ENCODE data around the gene TAF4.
"Not testable (repeated sequence)": the region's sequence is repeated elsewhere in the genome, so short reads cannot be mapped to it uniquely, and the experiment has no call there.

The TAF4 gene

DNA sequence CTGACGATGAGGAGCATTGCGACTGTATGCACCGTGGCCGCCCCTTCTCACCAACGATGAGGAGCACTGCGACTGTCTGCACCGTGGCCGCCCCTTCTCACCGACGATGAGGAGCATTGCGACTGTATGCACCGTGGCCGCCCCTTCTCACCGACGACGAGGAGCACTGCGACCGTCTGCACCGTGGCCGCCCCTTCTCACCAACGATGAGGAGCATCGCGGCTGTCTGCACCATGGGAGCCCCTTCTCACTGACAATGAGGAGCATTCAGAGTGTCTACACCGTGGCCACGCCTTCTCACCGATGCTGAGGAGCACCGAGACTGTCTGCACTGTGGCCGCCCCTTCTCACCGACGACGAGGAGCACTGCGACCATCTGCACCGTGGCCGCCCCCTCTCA is 120.7 kb downstream of the TAF4 start:
- H3K79me2 ChIP-seq (ENCODE audit: insufficient read depth, low read length); H3K4me3 ChIP-seq (ENCODE audit: insufficient read depth, low read length, poor library complexity, severe bottlenecking); H3K27ac ChIP-seq (ENCODE audit: low read depth, low read length); H3K27me3 ChIP-seq (ENCODE audit: low read length); H3K36me3 ChIP-seq (ENCODE audit: low read length); H4K20me1 ChIP-seq (ENCODE audit: low read depth, low read length); H3K9me2 ChIP-seq (replicated peaks; ENCODE audit: insufficient read depth, low read length); H3F3A ChIP-seq (ENCODE audit: insufficient read depth); H3K9me3 ChIP-seq (ENCODE audit: insufficient read depth, low read length); H2AFZ ChIP-seq (ENCODE audit: low read depth, low read length, severe bottlenecking); H3K4me2 ChIP-seq (ENCODE audit: low read depth, low read length, poor library complexity, severe bottlenecking); H3K9ac ChIP-seq (ENCODE audit: low read length): not testable (repeated sequence)

DNA sequence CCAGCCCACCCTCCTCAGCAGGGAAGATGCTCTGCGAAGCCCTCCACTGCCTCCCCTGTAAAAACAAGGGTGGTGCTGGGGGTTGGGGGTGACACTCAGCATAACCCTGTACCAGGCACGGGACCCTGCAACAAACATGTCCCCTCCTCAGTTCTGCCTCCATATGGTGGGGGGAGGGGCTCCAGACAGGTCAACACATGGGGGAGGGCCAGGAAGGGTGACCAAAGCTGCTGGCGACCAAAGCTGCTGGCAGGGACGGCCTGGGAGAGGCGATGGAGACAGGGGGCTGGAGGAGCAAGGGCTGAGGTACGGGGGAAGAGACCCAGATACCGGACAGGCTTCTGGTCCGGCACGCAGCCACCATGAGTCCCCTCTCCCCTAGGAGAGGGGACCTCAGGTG is 123.2 kb downstream of the TAF4 start:
- H3K4me2 ChIP-seq (ENCODE audit: low read depth, low read length, poor library complexity, severe bottlenecking): no peak overlapping the region
- H3K9me2 ChIP-seq (replicated peaks; ENCODE audit: insufficient read depth, low read length): no peaks in the 10 kb centered on the region
- H4K20me1 ChIP-seq (ENCODE audit: low read depth, low read length): no peaks in the 10 kb centered on the region
- no peak overlapping the region for H3K9ac ChIP-seq (ENCODE audit: low read length)
- no peaks in the 10 kb centered on the region for H3K9me3 ChIP-seq (ENCODE audit: insufficient read depth, low read length)
- no peak overlapping the region for H3K4me3 ChIP-seq (ENCODE audit: insufficient read depth, low read length, poor library complexity, severe bottlenecking)
- H3K79me2 ChIP-seq (ENCODE audit: insufficient read depth, low read length): no peaks in the 10 kb centered on the region
- H3K27me3 ChIP-seq (ENCODE audit: low read length): no peaks in the 10 kb centered on the region
- H3K36me3 ChIP-seq (ENCODE audit: low read length): no peaks in the 10 kb centered on the region
- H3F3A ChIP-seq (ENCODE audit: insufficient read depth): no peaks in the 10 kb centered on the region
- no peak for TF ChIP-seq EZH2phosphoT487 (conservative IDR thresholded peaks at IDR 0.05; ENCODE audit: low read length)
- TF ChIP-seq, protein P1, sequence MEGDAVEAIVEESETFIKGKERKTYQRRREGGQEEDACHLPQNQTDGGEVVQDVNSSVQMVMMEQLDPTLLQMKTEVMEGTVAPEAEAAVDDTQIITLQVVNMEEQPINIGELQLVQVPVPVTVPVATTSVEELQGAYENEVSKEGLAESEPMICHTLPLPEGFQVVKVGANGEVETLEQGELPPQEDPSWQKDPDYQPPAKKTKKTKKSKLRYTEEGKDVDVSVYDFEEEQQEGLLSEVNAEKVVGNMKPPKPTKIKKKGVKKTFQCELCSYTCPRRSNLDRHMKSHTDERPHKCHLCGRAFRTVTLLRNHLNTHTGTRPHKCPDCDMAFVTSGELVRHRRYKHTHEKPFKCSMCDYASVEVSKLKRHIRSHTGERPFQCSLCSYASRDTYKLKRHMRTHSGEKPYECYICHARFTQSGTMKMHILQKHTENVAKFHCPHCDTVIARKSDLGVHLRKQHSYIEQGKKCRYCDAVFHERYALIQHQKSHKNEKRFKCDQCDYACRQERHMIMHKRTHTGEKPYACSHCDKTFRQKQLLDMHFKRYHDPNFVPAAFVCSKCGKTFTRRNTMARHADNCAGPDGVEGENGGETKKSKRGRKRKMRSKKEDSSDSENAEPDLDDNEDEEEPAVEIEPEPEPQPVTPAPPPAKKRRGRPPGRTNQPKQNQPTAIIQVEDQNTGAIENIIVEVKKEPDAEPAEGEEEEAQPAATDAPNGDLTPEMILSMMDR (IDR thresholded peaks at IDR 0.05; ENCODE audit: insufficient read depth, low read length, poor library complexity, severe bottlenecking): no peak
- H2AFZ ChIP-seq (ENCODE audit: low read depth, low read length, severe bottlenecking): no peak overlapping the region
- no peak overlapping the region for H3K27ac ChIP-seq (ENCODE audit: low read depth, low read length)

- Histone ChIP-seq H3K4me3 (ENCODE audit: insufficient read depth, low read length, poor library complexity, severe bottlenecking) (no peak overlapping the region), H4K20me1 (ENCODE audit: low read depth, low read length) (no peaks in the 10 kb centered on the region), H3K9ac (ENCODE audit: low read length) (no peak overlapping the region), H3K36me3 (ENCODE audit: low read length) (no peaks in the 10 kb centered on the region), H3K27ac (ENCODE audit: low read depth, low read length) (no peak overlapping the region), H3K9me3 (ENCODE audit: insufficient read depth, low read length) (no peaks in the 10 kb centered on the region), H3F3A (ENCODE audit: insufficient read depth) (no peaks in the 10 kb centered on the region), H2AFZ (ENCODE audit: low read depth, low read length, severe bottlenecking) (no peak overlapping the region), H3K27me3 (ENCODE audit: low read length) (no peaks in the 10 kb centered on the region), H3K9me2 (replicated peaks; ENCODE audit: insufficient read depth, low read length) (no peaks in the 10 kb centered on the region), H3K79me2 (ENCODE audit: insufficient read depth, low read length) (no peaks in the 10 kb centered on the region), H3K4me2 (ENCODE audit: low read depth, low read length, poor library complexity, severe bottlenecking) (no peak overlapping the region)
- TF ChIP-seq, protein P1 (IDR thresholded peaks at IDR 0.05; ENCODE audit: insufficient read depth, low read length, poor library complexity, severe bottlenecking): no peak
- TF ChIP-seq EZH2phosphoT487 (conservative IDR thresholded peaks at IDR 0.05; ENCODE audit: low read length): no peak
Measured at GRCh38 chr20:61941721-61942405, 123.8 kb downstream of the TAF4 start.

DNA sequence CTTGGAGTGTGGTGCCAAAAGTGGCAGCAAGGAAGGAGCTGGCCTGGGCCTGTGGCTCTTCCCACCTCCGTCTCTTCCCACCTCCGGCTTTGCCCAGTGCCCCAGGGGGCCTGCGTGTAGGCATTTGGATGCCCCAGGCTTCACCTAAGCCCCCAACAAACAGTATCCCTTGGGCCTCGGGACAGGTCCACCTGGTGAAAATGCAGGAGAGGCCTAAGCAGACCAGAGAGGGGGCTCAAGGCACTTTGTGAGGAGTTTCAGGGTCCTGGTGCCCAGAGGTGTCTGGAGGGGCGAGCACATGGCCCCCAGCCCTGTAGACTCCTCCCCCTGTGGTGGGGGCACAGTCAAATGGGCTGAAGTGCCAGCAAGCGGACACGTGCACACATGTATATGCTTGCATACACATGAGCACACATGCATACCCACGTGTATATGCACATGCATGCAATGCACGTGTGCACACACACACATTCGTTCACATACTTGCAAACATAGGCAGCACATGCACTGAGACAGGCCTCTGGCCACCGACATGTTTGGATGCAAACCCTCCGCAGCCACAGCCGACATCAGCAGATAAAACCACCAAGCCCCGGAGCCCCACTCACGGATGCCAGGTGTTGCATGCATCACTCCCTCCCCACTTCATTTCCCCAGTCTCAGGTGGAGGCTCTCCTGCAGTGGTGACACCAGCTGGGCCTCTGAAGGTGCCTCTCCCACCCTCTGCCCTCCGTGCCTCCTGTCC is 124.5 kb downstream of the TAF4 start:
- no peak overlapping the region for H3K9ac ChIP-seq (ENCODE audit: low read length)
- H3K27me3 ChIP-seq (ENCODE audit: low read length): no peaks in the 10 kb centered on the region
- H3K27ac ChIP-seq (ENCODE audit: low read depth, low read length): no peak overlapping the region
- no peak overlapping the region for H3K4me3 ChIP-seq (ENCODE audit: insufficient read depth, low read length, poor library complexity, severe bottlenecking)
- no peaks in the 10 kb centered on the region for H3K36me3 ChIP-seq (ENCODE audit: low read length)
- no peaks in the 10 kb centered on the region for H3K9me3 ChIP-seq (ENCODE audit: insufficient read depth, low read length)
- no peak for TF ChIP-seq EZH2phosphoT487 (conservative IDR thresholded peaks at IDR 0.05; ENCODE audit: low read length)
- TF ChIP-seq, protein P1 (IDR thresholded peaks at IDR 0.05; ENCODE audit: insufficient read depth, low read length, poor library complexity, severe bottlenecking): no peak
- no peaks in the 10 kb centered on the region for H4K20me1 ChIP-seq (ENCODE audit: low read depth, low read length)
- H2AFZ ChIP-seq (ENCODE audit: low read depth, low read length, severe bottlenecking): no peak overlapping the region
- H3K79me2 ChIP-seq (ENCODE audit: insufficient read depth, low read length): no peaks in the 10 kb centered on the region
- no peaks in the 10 kb centered on the region for H3K9me2 ChIP-seq (replicated peaks; ENCODE audit: insufficient read depth, low read length)
- no peaks in the 10 kb centered on the region for H3F3A ChIP-seq (ENCODE audit: insufficient read depth)
- H3K4me2 ChIP-seq (ENCODE audit: low read depth, low read length, poor library complexity, severe bottlenecking): no peak overlapping the region
